Stimulated activated CD4-positive, alpha-beta T cell treated with anti-CD3 and anti-CD28 coated beads, TNF-alpha, amount 100 ng/mL, for 4 hours (primary cell): ENCODE measurements around the gene SLC35A2.
"Not testable (repeated sequence)": the region's sequence is repeated elsewhere in the genome, so short reads cannot be mapped to it uniquely, and the experiment has no call there.

Experiments
- DNase-seq, 3 experiments: peaks; one replicate each; pipeline ENCODE4 v3.0.0-alpha.2; 2020; ENCODE audit warnings: low read depth in 3 of 3

The SLC35A2 gene

DNA sequence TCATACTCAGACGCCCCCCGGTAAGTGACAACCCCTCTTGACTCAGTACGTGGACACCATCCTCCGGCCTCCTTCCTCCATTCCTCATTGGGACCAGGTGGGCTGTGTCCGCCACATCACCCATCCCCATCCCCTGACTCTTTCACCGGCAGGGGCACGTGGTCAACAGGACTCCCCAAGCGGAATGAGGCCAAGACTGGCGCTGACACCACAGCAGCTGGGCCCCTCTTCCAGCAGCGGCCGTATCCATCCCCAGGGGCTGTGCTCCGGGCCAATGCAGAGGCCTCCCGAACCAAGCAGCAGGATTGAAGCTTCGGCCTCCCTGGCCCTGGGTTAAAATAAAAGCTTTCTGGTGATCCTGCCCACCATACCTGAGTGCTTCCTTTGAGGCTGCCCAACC is 8.7 kb downstream of the SLC35A2 start:
- DNase-seq = no peak

DNA sequence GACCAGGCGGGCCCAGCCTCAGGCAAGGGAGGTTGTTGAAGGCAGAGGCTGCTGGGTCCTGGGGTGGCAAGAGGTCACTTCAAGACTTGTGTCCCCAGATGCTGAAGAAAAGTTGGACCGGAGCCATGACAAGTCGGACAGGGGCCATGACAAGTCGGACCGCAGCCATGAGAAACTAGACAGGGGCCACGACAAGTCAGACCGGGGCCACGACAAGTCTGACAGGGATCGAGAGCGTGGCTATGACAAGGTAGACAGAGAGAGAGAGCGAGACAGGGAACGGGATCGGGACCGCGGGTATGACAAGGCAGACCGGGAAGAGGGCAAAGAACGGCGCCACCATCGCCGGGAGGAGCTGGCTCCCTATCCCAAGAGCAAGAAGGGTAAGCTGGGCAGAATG is 9.3 kb downstream of the SLC35A2 start:
- no peak for DNase-seq

DNA sequence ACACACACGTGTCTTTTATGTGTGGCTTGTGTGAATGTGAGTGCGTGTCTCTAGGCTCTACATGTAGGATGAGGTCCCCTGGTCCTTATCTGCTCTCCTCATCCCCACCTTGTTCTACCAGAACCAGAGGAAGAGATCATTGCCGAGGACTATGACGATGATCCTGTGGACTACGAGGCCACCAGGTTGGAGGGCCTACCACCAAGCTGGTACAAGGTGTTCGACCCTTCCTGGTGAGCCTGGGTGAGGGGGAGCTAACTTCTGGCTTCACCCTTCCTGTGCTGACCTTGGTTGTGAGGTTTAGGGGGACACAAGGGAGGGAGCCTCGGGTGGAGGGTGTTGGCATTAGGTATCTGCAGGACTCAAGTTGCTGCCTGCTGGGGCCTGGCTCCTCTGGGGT is 10.4 kb downstream of the SLC35A2 start:
- DNase-seq = no peak

DNA sequence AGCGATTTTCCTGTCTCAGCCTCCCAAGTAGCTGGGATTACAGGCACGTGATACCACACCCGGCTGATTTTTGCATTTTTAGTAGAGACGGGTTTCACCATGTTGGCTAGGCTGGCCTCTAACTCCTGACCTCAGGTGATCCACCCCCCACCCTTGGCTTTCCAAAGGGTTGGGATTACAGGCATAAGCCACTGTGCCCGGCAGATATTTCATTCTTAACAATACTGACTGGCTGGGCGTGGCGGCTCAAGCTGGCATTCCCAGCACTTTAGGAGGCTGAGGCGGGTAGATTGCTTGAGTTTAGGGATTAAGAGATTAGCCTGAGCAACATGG is 12.4 kb downstream of the SLC35A2 start:
- no peak for DNase-seq

DNA sequence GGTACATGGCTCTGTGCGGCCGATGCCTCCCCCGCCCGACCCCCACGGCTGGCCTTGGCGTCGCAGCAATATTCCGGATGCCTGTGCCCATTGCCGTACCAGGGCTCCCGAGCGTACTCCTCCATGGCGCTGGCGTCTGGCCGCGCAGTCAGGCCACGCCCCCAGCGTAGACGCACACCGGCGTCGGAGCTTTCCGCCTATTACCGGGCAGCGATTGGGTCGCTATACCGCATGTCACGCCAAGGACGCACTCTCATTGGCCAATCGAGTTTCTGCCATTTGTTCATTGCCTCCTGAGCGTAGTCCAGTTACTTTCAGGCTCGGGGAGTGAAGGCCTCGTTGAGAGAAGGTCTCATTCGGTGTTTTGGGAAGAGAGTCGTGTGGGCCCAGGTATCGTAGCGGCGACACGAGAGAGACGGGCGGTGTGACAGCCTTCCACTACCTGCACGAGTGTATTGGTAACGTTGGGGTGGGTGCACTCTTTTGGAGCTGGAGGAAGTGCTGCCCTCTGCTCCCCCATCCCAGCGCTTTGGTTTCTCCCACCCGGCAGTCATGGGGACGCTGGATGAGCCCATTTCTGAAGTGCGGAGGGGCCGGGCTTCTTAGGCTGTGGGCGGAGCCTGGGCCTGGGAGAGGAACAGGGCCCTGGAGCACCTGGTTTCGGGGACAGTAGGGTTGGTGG is 13.7 kb downstream of the SLC35A2 start, which contains the start of the genes PQBP1 and TIMM17B:
PQBP1 (plus strand) TSS at position 306 of the 682 bp plus-strand sequence. CDS start 580 bp downstream, outside the sequence.
TIMM17B (minus strand) TSS at position 144 of the 682 bp plus-strand sequence; CDS start at position 125, 19 bp downstream.
- DNase-seq = peak; percentile 57 to 76 (median 75)

DNA sequence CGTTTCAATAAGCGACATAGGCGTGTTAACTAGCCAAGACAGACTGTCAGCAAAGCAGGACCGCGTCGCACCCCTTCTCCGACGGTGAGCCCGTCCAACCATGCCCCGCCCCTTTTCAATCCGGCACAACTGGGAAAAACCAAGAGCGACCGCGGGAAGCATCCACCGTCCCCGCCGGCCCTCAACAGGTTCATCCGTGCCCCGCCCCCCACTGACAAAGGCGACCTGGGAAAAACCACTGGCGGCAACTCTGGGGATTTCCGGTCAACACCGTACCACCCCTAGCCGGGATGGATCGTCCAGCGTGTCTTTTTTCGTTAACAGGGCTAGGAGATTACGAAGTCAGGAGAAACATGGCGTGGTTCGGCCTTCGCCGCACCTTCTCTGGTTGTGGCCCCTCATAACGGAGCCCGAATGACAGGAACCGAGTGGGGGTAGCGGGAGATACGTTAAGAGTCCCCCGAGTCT is 14.3 kb downstream of the SLC35A2 start:
- peak in 1 of 3 experiments; percentile 39 for DNase-seq

DNA sequence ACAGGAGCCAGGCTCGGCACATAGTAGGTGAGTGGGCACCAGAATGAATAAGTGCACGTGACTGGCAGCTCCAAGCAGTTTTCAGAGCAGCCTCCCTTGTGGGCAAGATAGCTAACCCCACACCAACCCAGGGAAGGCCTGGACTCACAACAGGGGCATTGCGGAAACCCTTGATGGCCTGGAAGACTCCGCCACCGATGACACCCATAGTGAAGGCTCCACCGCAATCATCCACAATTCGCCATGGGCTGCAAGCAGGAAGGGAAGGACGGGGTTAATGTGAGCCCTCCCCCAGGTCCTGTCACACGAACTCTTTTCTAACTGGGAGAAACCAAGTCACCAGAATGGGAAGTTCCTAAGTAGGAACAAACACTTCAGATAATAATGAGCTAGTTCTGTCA is 14.8 kb downstream of the SLC35A2 start:
- no peak for DNase-seq

DNA sequence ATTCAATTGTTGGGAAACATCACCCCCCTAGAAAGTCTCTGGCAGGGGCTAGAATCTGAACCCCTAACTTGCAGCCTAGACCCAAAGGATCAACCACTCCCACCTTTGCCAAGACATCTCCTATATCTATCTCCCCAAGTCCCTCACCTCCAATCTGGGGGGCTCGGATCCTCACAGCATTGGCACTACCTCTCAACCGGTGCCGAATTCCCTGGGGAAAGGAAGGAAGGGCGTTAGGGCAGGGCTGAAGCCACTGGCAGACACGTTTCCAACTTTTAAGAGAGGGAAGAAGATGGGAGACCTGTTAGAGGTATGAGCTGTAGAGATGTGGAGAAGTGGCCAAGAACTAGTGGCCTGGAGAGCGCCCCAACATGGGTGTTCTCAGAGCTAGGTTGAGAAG is 16.6 kb downstream of the SLC35A2 start:
- DNase-seq = no peak

DNA sequence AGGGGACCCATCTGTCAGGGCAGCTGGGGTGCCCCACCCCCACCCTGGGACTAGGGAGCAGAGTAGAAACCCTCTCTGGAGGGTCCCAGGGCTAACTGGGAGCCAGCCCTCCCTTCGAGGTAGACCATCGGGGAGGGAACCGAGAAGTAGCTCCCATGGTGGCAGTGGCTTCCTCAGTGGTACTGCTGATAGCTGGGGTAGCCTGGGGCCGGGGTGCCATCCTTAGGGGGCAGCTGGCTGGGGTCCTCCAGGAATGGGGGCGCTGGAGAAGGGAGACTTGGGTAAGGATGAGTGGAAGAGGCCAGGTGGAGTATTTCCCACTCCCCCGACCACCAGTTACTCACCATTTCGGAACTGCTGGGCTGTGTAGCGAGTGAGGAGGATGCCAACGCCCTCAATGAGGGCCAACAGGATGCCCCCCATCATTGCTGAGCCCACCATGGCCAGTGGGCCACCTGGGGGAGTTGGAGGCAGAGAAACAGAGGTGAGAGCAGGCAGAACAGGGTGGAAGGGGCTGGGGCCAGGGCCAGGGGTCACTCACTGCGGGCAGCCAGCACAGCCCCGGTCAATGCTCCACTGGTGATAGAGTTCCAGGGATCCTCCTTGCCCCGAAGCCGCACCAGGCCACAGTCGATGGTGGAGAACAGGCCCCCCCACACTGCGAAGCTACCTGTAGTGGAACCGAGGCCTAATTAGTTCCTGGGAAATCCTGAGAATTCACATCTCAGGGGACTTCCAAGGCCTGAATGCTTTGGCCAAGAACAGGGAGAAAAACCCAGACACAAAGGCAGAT is 17.7 kb downstream of the SLC35A2 start:
- no peak for DNase-seq

DNA sequence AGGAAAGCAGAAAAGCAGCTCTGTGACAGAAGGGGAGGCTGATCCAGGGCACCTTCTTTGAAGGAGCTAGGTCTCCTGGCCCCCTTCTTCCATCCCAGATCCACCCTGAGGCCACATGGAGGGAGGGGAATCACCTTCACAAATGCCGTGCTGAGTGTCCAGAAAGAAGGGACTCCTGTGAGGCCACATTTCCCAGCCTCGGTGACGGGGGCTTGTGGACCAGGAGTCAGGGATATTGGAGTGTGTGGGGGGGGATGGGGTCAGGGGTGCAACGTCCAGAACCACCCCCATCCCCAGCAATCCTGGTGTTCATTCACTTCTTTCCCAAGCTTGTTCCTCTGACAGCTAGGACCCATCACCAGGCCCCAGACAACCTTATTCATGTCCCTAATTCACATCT is 18.6 kb downstream of the SLC35A2 start:
- DNase-seq = no peak

DNA sequence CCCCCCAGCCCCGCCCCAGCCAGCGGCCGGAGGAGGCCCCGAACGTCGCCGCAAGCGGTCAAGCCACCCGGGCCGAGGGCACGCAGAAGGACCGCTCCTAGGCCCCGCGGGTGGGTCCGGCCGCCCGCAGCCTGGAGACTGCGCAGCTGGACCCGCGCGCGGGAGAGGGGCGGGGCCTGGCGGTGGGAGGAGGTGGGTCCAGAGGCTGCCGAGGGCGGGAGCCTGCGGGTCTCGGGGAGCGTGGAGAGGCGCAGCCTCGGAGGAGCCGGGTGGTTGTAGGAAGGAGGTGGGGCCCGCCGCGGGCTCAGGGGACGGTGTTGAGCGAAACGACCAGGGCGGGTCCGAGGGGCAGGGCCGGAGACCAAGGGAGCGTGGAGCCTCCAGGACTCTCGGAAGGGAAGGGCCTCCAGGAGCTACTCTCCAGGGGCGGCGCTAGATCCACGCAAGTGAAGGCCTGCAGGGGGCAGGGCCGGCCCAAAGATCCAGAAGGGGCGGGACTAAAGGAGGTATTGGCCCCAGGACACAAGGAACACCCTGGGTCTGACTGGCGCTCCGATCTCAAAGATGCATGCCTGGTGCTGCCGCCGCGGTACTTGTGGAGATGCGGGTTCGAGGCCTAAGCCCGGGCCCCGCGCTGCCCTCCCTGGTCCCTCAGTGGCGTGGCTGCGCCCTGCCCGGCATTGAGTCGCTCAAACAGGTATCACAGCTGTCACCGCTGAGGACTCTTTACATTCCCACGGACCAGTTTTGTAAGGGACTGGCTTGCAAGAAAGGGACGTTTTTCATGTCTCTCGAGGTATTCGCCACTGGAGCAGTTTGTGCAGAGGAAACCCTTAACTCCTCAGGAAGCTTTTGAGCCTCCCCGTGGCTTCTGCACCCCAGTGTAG is 19.8 kb downstream of the SLC35A2 start:
- peak; percentile 52 to 57 (median 55) for DNase-seq

DNA sequence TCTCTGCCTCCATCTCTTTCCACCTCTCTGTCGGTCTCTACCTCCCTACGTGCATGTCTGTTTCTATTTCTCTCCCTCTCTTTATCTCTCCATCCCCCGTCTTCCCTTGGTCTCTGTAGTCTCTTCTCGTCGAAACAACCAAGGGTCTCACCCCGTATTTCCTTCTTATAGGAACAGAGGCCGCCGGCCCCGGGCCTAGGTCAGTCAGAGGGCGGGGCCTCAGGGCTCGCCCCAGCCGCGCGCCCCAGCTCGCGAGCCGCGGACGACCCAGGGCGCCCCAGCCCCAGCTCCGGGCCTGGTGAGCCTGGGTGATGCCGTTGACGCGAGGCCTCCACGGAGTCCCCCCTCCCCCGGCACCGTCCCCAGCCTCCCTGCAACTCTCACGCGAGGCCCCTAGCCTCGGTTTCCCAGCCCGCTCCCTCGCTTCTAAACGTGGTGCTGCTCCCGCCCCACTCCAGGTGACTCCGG is 20.5 kb downstream of the SLC35A2 start:
- DNase-seq = no peak

DNA sequence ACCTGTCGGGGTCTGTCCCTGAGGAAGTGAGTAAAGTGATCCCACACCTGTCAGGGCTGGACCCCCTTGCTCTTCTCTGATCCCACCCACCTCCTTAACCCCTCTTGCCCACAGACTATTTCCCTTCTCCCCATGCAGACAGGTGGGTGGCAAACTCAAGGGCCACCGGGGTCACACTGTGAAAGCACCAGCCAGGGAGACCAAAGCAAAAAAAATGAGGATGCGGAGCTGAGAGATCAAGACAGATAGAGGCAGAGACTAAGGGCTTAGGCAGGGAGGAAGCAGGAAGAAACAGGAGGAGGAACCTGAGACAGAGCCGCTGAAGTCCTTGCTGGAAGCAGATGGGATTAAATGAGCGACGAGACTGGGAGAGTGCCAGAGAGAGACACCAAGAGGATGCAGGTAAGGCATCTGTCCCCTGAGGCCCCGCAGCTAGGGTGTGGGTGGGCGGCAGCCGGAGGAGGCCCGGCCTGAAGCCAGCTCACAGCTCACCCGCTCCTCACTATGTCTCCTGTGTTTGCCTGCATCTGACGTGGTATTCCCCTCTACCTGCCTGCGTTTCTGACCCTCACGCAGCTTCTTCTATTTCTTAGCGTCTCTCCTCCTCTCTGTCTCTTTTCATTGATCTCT is 21.0 kb downstream of the SLC35A2 start:
- DNase-seq = no peak

DNA sequence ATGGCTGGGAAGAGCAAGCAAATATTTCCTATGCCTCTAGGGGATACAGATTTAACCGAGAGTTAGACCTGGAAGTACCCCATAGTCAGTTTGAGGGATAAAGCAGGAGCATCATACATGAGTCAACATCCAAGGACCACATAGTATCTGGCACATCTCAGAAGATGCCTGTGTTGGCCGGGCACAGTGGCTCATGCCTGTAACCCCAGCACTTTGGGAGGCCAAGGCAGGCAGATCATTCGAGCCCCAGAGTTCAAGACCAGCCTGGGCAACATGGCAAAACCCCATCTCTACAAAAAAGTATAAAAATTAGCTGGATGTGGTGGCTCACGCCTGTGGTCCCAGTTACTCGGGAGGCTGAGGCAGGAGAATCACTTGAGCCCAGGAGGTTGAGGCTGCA is 24.9 kb downstream of the SLC35A2 start:
- not testable (repeated sequence) for DNase-seq

DNA sequence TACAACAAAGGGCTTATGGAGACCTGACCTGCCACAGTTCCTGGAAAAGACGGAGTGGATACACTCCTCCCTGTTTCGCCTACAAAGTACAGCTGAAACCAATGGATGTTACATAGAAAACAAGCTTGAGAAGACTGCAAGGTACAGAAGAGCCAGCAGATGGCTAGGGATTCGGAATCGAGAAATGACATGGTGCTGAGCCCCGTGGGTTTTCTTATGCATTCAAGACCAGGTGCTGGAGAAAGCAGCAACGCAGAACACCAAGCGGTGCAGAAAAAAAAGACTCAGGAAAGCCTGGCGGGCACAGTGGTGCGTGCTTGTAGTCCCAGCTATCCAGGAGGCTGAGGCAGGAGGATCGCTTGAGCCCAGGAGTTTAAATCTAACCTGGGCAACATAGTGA is 27.7 kb downstream of the SLC35A2 start:
- DNase-seq = no peak

DNA sequence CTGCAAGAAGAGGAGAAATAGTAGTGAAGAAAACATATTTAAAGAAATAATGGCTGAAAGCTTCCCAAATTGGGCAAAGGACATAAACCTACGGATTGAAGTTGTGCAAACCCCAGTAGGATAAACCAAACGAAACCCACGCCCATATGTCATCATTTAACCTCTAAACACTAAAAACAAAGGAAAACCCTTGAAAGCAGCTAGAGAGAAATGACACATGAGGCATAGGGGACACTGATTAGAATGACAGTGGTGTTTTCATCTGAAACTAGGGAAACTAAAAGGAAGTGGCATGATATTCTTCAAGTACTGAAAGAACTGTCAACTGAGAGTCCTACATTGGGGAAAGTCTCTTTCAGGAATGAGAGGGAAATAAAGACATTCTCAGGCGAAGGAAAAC is 34.5 kb downstream of the SLC35A2 start:
- DNase-seq = not testable (repeated sequence)

DNA sequence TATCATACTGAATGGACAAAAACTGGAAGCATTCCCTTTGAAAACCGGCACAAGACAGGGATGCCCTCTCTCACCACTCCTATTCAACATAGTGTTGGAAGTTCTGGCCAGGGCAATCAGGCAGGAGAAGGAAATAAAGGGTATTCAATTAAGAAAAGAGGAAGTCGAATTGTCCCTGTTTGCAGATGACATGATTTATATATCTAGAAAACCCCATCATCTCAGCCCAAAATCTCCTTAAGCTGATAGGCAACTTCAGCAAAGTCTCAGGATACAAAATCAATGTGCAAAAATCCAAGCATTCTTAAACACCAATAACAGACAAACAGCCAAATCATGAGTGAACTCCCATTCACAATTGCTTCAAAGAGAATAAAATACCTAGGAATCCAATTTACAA is 39.4 kb downstream of the SLC35A2 start:
- DNase-seq = not testable (repeated sequence)

DNA sequence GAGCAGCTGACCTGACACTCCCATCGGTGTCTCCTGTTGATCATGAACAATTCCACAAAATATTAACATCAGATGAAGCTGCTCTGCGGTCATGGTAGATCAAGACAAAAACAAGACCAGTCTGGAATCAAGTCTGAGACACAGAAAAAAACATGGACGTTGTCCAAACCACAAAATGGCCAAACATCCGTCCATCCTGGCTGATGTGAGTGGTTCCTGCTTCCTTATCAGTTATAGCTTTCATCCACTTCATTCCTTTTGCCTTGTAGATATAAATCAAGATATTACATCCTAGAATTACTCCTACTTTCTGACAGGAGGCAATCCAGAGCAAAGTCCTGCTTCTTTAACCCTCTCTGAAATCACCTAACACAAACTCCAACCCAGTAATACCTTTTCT is 47.2 kb downstream of the SLC35A2 start:
- DNase-seq = no peak

DNA sequence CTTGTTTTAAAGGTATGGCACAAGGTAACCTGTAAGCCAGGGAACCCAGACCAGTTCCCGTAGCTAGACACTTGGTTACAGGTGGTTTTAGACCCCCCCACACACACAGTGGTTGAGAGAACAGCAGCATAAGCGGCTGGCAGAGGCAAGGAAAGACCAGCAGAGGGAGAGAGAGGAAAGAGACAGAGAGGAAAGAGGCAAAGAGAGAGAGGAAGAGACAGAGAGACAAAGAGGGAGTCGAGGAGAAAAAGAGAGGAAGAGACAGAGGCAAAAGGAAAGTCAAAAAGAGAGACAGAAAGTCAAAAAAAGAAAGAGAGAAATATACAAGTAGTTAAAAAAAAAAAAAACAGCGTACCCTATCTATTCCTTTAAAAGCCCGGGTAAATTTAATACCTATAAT is 56.5 kb downstream of the SLC35A2 start:
- DNase-seq = no peak

DNA sequence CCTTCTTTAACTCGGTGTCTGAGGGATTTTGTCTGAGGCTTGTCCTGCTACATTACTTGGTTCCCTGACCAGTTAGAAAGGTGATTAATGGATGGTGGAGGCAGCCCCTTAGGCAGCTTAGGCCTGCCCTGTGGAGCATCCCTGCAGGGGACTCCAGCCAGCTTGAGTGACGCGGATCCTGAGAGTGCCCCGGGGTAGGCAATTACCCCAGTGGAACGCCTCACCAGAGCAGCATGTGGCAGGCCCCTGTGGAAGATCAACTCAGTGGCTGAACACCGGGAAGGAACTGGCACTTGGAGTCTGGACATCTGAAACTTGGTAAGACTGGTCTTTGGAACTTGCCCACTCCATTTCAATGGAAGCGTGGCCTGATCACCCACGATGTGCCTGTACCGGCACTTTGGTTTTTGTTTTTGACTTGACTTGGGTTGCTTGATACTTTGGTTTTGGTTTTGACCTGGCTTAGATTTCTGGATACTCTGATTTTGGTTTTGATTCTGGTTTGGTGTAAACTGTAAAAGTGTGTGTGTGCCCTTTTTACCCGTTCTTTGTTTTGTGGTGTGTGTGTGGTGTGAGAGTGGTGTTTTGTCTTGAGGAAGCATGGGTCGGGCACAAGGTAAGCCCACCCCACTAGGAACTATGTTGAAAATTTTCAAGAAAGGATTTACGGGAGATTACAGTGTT is 57.2 kb downstream of the SLC35A2 start:
- not testable (repeated sequence) for DNase-seq

DNA sequence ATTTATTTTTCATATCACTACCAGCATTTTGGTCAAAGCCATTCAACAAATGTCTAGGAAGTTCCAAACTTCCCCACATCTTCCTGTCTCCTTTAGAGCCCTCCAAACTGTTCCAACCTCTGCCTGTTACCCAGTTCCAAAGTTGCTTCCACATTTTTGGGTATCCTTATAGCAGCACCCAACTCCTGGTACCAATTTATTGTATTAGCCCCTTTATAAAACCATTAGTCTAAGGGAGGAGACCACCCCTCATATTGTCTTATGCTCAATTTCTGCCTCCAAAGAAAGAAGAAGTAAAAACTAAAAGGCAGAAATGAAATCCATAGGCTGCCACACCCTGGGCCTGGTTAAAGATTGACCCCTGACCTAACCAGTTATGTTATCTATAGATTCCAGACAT is 58.0 kb downstream of the SLC35A2 start:
- not testable (repeated sequence) for DNase-seq
